Memory B cell (primary cell): ENCODE results near the gene SMC6.
A peak's percentile ranks its signal among the peaks of the same experiment; 100 is the strongest.

Source experiments
- ATAC-seq: fragments of 150-1000 bp; cut with Tn5 transposase; 2 replicates; pipeline ENCODE4 v1.10.0; 2021; ENCODE audit warnings: low read depth, mild to moderate bottlenecking, moderate library complexity
- DNase-seq, 2 donors: peaks; one replicate each; pipeline ENCODE4 v3.0.0; 2022; ENCODE audit warnings: low spot score in 2 of 2
- H3K27ac Mint-ChIP-seq: one replicate; pipeline ENCODE4 v1.8.0; 2022; ENCODE audit warnings: mild to moderate bottlenecking, moderate library complexity, mixed read lengths
- H3K27me3 Mint-ChIP-seq: one replicate; pipeline ENCODE4 v1.8.0; 2022; ENCODE audit warnings: mixed read lengths
- H3K36me3 Mint-ChIP-seq: one replicate; pipeline ENCODE4 v1.8.0; 2022; ENCODE audit warnings: mild to moderate bottlenecking, mixed read lengths
- H3K4me1 Mint-ChIP-seq: one replicate; pipeline ENCODE4 v1.8.0; 2022; ENCODE audit warnings: mixed read lengths
- H3K4me3 Mint-ChIP-seq: one replicate; pipeline ENCODE4 v1.8.0; 2022; ENCODE audit warnings: mild to moderate bottlenecking, moderate library complexity, mixed read lengths
- H3K9me3 Mint-ChIP-seq: one replicate; pipeline ENCODE4 v1.8.0; 2022; ENCODE audit warnings: mixed read lengths

The SMC6 gene

GRCh38 chr2:17718689-17719088 is 34.9 kb downstream of the SMC6 start:
- Mint-ChIP-seq H3K27me3 (no peaks in the 10 kb centered on the region), H3K27ac (no peak overlapping the region), H3K9me3 (no peaks in the 10 kb centered on the region), H3K36me3 (peaks cover 16% of the 10 kb centered on the region), H3K4me1 (peaks cover 3% of the 10 kb centered on the region), H3K4me3 (no peak overlapping the region)
- no peak for ATAC-seq
- DNase-seq, result no peak

DNA sequence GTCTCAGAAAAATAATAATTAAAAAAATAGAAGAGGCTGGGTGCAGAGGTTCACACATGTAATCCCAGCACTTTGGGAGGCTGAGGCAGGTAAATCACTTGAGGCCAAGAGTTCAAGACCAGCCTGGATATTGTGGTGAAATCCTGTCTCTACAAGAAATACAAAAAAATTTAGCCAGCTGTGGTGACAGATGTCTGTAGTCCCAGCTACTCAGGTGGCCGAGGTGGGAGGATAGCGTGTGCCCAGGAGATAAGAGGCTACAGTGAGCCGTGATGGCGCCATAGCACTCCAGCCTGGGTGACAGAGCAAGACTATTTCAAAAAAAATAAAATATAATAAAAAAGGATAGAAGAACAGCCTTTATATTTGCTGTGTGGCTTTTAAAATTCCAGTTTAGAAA is 35.9 kb downstream of the SMC6 start:
- Mint-ChIP-seq H3K36me3 (peaks cover 25% of the 10 kb centered on the region), H3K4me1 (peaks cover 3% of the 10 kb centered on the region), H3K27ac (no peak overlapping the region), H3K4me3 (no peak overlapping the region), H3K27me3 (no peaks in the 10 kb centered on the region), H3K9me3 (no peaks in the 10 kb centered on the region)
- DNase-seq, result no peak
- no peak for ATAC-seq

GRCh38 chr2:17713291-17713690 is 40.3 kb downstream of the SMC6 start:
- Mint-ChIP-seq H3K27me3 (no peaks in the 10 kb centered on the region), H3K4me3 (no peak overlapping the region), H3K4me1 (no peaks in the 10 kb centered on the region), H3K27ac (peak overlapping the region; percentile 14), H3K36me3 (peaks cover 21% of the 10 kb centered on the region), H3K9me3 (no peaks in the 10 kb centered on the region)
- ATAC-seq, result no peak
- DNase-seq, result no peak

DNA sequence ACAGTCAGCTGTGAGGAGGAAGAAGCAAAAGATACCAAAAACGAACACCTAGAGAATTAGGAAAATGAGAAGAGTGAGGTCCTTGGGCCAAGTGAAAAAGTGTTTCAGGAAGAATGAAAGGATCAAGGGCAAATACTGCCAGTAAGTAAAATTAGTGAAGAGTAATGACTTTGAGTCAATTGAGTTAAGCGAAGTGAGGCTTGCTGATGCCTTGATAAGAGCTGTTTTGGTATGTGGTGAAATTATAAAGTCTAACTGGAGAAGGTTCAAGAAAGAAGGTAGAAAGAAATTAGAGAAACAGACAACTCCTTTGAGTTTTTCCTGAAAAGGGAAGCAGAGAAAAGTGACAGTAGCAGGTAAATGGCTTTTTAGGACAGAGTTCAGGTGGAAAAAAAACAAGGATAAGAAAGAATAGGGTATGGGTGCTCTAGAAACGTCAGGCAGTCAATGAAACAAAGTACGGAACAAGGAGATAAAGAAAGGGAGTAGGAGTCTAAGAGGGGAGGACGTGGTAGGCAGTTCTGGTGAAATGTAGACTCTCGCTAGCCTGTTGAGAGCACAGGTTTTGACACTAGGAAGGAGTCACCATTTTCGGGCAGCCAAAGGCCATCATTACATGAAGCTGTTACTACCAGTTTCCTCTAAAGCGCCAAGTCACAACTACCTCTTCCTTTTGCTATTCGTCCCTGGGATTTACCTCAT is 42.9 kb downstream of the SMC6 start:
- H3K36me3 Mint-ChIP-seq, result peaks cover 27% of the 10 kb centered on the region
- H3K9me3 Mint-ChIP-seq, result no peaks in the 10 kb centered on the region
- H3K27me3 Mint-ChIP-seq, result no peaks in the 10 kb centered on the region
- H3K4me3 Mint-ChIP-seq, result no peak overlapping the region
- no peak for ATAC-seq
- no peaks in the 10 kb centered on the region for H3K4me1 Mint-ChIP-seq
- DNase-seq, result no peak
- H3K27ac Mint-ChIP-seq, result no peak overlapping the region

DNA sequence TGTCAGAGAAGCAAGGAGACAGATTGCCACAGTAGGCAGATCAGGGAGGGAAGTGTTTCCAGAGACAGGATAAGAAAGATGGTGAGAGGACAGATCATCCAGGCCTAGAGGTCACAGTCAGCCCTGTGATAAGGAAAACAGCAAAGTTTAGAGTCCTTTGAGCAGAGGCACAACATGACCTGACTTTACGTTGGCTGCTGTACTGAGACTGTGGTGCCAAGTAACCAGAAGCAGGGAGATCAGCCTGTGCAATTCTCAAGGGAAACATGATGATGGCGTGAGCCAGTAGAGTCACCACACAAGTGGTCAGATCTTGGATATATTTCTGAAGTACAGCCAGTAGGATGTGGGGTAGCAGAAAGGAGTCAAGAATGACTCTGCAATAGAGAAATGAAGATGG is 43.7 kb downstream of the SMC6 start:
- ATAC-seq (no peak), DNase-seq (no peak)
- H3K36me3 Mint-ChIP-seq, result peaks cover 27% of the 10 kb centered on the region
- H3K4me3 Mint-ChIP-seq, result no peak overlapping the region
- no peaks in the 10 kb centered on the region for H3K27me3 Mint-ChIP-seq
- H3K9me3 Mint-ChIP-seq, result no peaks in the 10 kb centered on the region
- no peak overlapping the region for H3K27ac Mint-ChIP-seq
- H3K4me1 Mint-ChIP-seq, result no peaks in the 10 kb centered on the region

DNA sequence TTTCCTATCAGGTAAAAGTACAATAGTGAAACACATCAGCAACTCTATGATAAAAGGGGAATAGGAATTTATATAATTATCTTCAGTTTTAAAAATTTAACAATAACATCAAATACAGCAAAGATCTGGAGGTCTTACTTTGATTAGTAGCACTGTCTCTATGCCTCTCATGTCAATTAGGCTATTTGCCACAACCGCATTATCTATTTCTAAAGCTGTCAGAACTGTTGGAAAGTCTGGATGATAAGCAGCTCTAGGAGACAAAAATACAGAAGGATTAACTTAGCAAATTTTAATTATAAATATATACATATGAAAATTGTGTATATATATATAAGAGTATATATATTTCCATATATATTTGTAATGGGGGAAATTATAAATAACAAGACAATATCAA is 45.1 kb downstream of the SMC6 start:
- DNase-seq (no peak), ATAC-seq (no peak)
- Mint-ChIP-seq H3K9me3 (no peaks in the 10 kb centered on the region), H3K27me3 (no peaks in the 10 kb centered on the region), H3K27ac (no peak overlapping the region), H3K36me3 (peaks cover 25% of the 10 kb centered on the region), H3K4me3 (no peak overlapping the region), H3K4me1 (no peaks in the 10 kb centered on the region)

GRCh38 chr2:17706845-17707244 is 46.8 kb downstream of the SMC6 start:
- Mint-ChIP-seq H3K27ac (peak overlapping the region; percentile 36), H3K4me3 (no peak overlapping the region), H3K4me1 (no peaks in the 10 kb centered on the region), H3K9me3 (no peaks in the 10 kb centered on the region), H3K36me3 (peaks cover 24% of the 10 kb centered on the region), H3K27me3 (no peaks in the 10 kb centered on the region)
- ATAC-seq, result no peak
- DNase-seq, result no peak

DNA sequence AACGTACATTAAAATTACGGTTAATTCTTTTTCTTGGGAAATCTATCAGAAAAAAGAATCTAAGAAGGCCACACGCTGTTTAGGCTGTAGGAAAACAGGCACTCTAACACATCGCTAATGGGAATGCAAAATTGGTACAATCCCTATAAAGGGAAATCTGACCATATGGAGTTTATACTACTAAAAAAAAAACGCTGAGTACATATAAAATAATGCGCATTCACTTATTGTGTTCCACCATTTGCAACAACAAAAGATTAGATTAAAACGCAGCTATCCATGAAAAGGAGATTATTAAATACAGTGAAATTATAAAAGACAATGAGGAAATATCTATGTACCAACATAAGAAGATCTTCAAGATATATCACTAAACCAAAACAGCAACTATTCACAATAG is 62.8 kb downstream of the SMC6 start:
- H3K9me3 Mint-ChIP-seq, result no peaks in the 10 kb centered on the region
- ATAC-seq (no peak), DNase-seq (no peak)
- peaks cover 32% of the 10 kb centered on the region for H3K36me3 Mint-ChIP-seq
- no peaks in the 10 kb centered on the region for H3K27me3 Mint-ChIP-seq
- no peak overlapping the region for H3K27ac Mint-ChIP-seq
- no peak overlapping the region for H3K4me3 Mint-ChIP-seq
- peaks cover 2% of the 10 kb centered on the region for H3K4me1 Mint-ChIP-seq

- H3K4me1 Mint-ChIP-seq, result peaks cover 2% of the 10 kb centered on the region
- ATAC-seq (no peak), DNase-seq (no peak)
- H3K27ac Mint-ChIP-seq, result no peak overlapping the region
- H3K4me3 Mint-ChIP-seq, result no peak overlapping the region
- no peaks in the 10 kb centered on the region for H3K27me3 Mint-ChIP-seq
- peaks cover 30% of the 10 kb centered on the region for H3K36me3 Mint-ChIP-seq
- no peaks in the 10 kb centered on the region for H3K9me3 Mint-ChIP-seq
Measured at GRCh38 chr2:17689010-17689409, 64.6 kb downstream of the SMC6 start.

- DNase-seq, result no peak
- H3K9me3 Mint-ChIP-seq, result no peaks in the 10 kb centered on the region
- H3K36me3 Mint-ChIP-seq, result peaks cover 31% of the 10 kb centered on the region
- no peaks in the 10 kb centered on the region for H3K27me3 Mint-ChIP-seq
- H3K4me1 Mint-ChIP-seq, result peaks cover 2% of the 10 kb centered on the region
- ATAC-seq, result no peak
- H3K4me3 Mint-ChIP-seq, result no peak overlapping the region
- no peak overlapping the region for H3K27ac Mint-ChIP-seq
Measured at GRCh38 chr2:17688600-17688999, 65.0 kb downstream of the SMC6 start.

GRCh38 chr2:17683981-17684380 is 69.6 kb downstream of the SMC6 start:
- H3K4me1 Mint-ChIP-seq, result peaks cover 2% of the 10 kb centered on the region
- no peak for DNase-seq
- no peaks in the 10 kb centered on the region for H3K9me3 Mint-ChIP-seq
- no peak overlapping the region for H3K27ac Mint-ChIP-seq
- no peak for ATAC-seq
- H3K27me3 Mint-ChIP-seq, result no peaks in the 10 kb centered on the region
- no peak overlapping the region for H3K4me3 Mint-ChIP-seq
- H3K36me3 Mint-ChIP-seq, result peaks cover 40% of the 10 kb centered on the region

DNA sequence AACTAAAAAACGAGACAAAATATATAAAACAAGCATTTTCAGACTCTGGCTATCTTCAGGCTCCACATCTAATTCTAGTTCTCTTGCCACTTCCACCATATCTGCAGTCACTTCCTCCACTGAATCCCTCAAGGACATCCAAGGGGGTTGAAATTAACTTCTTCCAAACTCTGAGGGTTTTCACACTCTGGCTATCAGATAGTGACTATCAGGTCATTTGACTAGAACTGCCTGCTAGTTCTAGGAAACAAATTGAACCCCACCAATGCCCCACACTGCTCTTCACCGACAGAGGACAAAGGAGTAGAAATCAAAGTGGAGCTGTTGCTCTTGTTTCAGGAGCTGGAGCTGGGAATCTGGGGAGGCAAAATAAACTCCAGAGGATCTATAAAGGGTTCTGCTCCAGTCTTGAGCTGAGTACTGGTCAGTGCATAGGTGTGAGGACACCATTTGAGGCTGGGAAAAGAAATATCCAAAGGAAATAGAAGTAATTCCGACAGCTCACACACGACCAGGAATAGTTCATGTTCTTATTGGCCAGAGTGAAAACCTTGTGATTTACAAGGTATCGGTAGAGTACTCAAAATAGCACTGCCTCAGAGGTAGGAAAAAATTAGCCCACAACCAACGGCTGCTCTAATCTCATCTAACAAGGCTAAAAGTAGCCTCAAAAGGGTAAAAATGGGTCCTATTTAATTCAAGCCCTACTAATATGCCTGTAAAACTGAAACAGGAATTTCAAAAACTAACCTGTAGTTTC is 71.3 kb downstream of the SMC6 start:
- peaks cover 37% of the 10 kb centered on the region for H3K36me3 Mint-ChIP-seq
- ATAC-seq, result no peak
- no peaks in the 10 kb centered on the region for H3K9me3 Mint-ChIP-seq
- H3K27me3 Mint-ChIP-seq, result no peaks in the 10 kb centered on the region
- no peak overlapping the region for H3K4me3 Mint-ChIP-seq
- peaks cover 2% of the 10 kb centered on the region for H3K4me1 Mint-ChIP-seq
- DNase-seq, result no peak
- H3K27ac Mint-ChIP-seq, result peak overlapping the region; percentile 62

- no peaks in the 10 kb centered on the region for H3K4me1 Mint-ChIP-seq
- H3K27me3 Mint-ChIP-seq, result no peaks in the 10 kb centered on the region
- peak overlapping the region; percentile 61 for H3K27ac Mint-ChIP-seq
- no peak overlapping the region for H3K4me3 Mint-ChIP-seq
- no peaks in the 10 kb centered on the region for H3K9me3 Mint-ChIP-seq
- H3K36me3 Mint-ChIP-seq, result peaks cover 40% of the 10 kb centered on the region
- ATAC-seq (no peak), DNase-seq (no peak)
Measured at GRCh38 chr2:17680119-17680518, 73.5 kb downstream of the SMC6 start.

DNA sequence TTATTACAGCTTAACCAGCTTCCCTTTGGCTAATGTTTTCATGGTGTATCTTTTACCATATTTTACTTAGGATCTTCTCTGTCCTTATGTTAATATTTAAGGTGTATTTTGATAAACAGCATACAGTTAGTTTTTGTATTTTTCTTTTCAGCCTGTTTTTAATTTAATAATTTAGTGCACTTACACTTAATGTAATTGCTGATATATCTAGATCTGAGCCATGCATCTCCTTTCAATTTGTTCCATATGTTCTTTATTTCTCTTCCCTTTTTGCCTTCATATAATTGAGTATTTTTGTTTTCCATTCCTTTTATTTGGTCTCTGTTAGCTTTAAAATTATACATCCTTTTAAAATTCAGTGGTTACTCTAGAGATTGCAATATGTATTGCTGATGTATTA is 78.8 kb downstream of the SMC6 start:
- peaks cover 4% of the 10 kb centered on the region for H3K4me1 Mint-ChIP-seq
- H3K4me3 Mint-ChIP-seq, result no peak overlapping the region
- peak overlapping the region; percentile 32 for H3K27ac Mint-ChIP-seq
- peaks cover 23% of the 10 kb centered on the region for H3K36me3 Mint-ChIP-seq
- DNase-seq (no peak), ATAC-seq (no peak)
- no peaks in the 10 kb centered on the region for H3K9me3 Mint-ChIP-seq
- no peaks in the 10 kb centered on the region for H3K27me3 Mint-ChIP-seq
